NCI-H345 (cell line): ENCODE measurements around the gene BCL2L2.
"Not testable (repeated sequence)": the region's sequence is repeated elsewhere in the genome, so short reads cannot be mapped to it uniquely, and the experiment has no call there.

Experiments
- DNase-seq: peaks from one replicate; lab custom pipeline; 2025; lab: John Stamatoyannopoulos, UW

BCL2L2 gene

GRCh38 chr14:23324455-23324846 lies 17.8 kb downstream of the BCL2L2 start:
- DNase-seq: no peak

- DNase-seq: no peak
Observed at GRCh38 chr14:23324993-23325392, 18.4 kb downstream of the BCL2L2 start.

DNA sequence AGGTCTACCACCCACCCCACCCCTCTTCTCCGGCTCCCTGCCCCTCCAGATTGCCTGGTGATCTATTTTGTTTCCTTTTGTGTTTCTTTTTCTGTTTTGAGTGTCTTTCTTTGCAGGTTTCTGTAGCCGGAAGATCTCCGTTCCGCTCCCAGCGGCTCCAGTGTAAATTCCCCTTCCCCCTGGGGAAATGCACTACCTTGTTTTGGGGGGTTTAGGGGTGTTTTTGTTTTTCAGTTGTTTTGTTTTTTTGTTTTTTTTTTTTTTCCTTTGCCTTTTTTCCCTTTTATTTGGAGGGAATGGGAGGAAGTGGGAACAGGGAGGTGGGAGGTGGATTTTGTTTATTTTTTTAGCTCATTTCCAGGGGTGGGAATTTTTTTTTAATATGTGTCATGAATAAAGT lies 19.1 kb downstream of the BCL2L2 start:
- not testable (repeated sequence) for DNase-seq

DNA sequence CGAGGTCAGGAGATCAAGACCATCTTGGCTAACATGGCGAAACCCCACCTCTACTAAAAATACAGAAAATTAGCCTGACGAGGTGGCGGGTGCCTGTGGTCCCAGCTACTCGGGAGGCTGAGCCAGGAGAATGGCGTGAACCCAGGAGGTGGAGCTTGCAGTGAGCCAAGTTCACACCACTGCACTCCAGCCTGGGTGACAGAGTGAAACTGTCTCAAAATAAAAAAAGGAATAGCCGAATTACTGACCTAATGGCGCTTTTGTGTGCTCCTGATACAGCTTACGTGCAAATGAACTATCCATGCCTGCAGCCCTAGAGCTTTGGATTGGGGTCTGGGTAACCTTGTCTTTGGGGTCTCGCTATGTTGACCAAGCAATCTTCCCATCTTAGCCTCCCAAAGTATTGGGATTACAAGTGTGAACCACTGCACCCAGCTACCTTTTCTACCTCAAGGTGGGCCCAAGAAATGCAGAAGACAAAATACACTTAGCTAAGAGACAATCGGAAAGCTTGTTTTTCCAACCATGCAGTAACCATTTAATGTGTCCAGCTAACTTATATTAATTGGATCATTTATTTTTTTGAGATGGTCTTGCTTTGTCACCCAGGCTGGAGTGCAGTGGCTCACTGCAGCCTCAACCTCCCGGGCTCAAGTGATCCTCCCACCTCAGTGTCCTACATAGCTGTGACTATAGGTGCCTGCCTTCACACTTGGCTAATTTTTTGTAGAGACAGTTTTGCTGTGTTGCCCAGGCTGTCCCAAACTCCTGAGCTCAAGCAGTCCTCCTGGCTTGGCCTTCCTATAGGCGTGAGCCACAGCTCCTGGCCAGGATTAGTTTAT lies 20.1 kb downstream of the BCL2L2 start:
- DNase-seq: no peak

- DNase-seq: peak; percentile 71
Observed at GRCh38 chr14:23327947-23328744, 21.5 kb downstream of the BCL2L2 start.

- no peak for DNase-seq
Observed at GRCh38 chr14:23335623-23336022, 29.0 kb downstream of the BCL2L2 start.

GRCh38 chr14:23339506-23340268 lies 33.1 kb downstream of the BCL2L2 start:
- DNase-seq: no peak

- no peak for DNase-seq
Observed at GRCh38 chr14:23344481-23344880, 37.8 kb downstream of the BCL2L2 start.

DNA sequence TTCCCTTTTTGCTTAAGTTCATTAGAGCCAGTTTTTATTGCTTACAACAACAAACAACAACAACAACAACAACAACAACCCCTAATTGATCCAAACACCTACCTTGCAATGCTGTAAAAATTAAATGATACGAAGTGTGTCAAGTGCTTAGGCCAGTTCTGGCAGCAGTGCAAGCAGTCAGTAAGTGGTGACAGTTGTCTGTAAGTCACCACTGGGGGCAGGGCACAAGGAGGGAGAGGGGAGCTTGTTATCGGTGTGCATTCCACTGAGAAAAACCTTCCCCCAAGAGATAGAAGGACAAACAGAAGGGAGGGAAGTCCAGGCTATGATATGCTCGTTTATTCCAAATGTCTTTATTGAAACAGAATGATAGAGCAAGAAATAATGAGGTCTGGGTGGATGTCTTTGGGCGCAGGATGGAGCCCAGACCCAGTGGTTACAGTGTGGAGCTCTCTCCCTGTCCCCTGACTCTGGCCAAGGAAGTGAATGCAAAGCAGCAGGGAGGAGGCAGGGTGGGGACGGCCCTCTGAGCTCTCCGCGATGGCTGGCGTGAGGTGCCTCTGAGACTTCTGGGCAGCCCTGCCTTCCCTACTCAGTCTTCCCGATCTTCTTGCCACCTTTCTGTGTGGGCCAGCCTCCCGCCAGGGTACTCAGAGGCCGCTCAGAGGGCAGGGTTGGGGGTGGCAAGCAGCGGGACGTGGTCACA lies 39.5 kb downstream of the BCL2L2 start:
- no peak for DNase-seq

- no peak for DNase-seq
Observed at GRCh38 chr14:23346693-23347405, 40.2 kb downstream of the BCL2L2 start.

- DNase-seq: no peak
Observed at GRCh38 chr14:23347406-23348296, 41.0 kb downstream of the BCL2L2 start.

GRCh38 chr14:23348297-23348655 lies 41.6 kb downstream of the BCL2L2 start:
- no peak for DNase-seq

DNA sequence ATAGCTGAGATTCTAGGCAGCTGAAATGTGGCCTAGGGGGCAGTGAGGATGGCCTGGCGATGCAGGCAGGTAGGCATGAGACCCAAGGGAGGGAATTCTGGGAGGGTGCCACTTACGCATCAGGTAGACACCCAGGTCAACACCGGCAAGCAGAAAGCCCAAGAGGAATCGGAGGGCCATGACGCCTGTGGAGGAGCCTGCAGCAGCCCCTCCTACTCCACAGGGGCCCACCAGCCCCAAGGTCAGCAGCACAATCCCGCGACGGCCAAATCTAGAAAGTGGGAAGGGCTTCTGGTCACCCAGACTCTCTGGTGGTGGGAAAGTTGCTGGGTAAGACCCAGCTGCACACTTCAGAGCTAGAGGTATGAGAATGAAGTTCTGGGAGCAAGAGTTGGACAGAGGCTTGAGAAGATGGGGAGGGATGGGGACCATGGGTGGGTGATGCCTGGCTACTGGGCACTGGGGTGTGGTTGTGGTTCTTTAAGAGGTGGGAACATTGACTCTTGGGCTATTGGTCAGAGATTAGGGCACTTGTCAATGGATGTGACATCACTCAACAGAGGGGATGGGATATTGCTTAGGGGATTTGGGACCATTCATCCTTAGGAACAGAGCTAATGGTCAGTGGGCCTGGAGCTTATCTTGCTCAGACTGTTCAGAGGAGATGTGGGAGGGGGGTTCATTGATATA lies 42.7 kb downstream of the BCL2L2 start:
- no peak for DNase-seq

DNA sequence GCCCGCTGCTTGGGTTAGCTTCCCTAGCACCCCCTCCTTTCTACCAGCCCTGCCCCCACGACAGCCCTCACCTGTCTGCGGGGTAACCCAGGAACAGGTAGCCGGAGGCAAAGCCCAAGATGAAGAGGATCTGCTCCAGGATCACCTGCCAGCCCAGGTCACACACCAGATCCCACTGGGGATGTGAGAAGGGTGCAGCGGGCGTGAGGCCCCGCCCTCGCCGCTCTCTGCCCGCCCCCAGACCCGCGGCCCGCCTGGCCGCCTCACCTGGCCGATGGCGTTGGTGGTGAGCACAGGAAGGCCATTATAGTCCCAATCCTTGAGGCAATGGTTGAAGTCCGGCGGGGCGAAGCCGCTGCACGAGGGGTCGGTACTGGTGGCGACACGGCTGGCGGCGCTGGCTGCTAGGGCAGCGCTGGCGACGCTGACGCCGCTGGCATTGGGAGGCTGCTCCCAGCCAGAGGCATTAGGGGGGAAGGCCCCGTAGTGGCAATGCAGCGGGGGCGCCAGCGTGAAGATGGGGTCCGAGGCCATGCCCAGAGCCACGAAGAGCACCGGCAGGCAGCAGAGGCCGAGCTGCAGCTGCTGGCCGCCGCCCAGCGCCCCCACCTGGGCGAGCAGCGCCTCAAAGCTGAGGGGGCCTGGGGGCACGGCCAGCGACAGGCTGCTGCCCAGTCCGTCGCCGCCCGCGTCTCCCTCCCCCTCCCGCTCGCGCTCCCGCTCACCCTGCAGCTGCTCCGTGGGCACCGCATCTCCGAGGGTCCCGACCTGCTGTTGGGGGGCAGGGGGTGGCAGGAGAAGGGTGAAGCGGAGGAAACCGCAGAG lies 45.3 kb downstream of the BCL2L2 start:
- no peak for DNase-seq

GRCh38 chr14:23352506-23353432 lies 46.1 kb downstream of the BCL2L2 start, which contains the start of gene SLC22A17:
TSS of gene SLC22A17 (minus strand) at chr14:23352887.
- DNase-seq: peak; percentile 70

- no peak for DNase-seq
Observed at GRCh38 chr14:23353433-23353780, 46.8 kb downstream of the BCL2L2 start.

DNA sequence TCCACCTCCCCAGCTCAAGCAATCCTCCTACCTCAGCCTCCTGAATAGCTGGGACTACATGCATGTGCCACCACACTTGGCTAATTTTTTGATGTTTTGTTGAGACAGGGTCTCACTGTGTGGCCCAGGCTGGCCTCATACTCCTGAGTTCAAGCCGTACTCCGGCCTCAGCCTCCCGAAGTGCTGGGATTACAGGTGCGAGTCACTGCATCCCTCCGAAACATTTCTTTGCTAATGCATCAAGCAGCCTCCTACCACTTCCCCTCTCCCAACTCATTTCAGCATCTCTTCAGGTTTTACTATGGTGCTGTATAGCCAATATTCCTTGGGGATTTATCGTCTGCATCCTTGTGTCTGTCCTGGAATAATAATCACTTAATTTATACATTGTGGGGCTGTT lies 48.4 kb downstream of the BCL2L2 start:
- no peak for DNase-seq
